Esophagus mucosa (tissue), 1 donor: ENCODE data around the gene PTPRU. TPM values are rescaled to one million over a fixed set of nuclear protein-coding genes. Genes with fewer than 3 reads are reported as not detected.

Source experiments
- ATAC-seq: fragments of 200-7000 bp; cut with Tn5 transposase; one replicate; pipeline ENCODE4 v1.9.1; 2020
- total RNA-seq: library from RNA; stranded (reverse); gene quantifications from one replicate; pipeline ENCODE4 v1.2.4, GENCODE V29; 2023
- donor health status: DM: yes; HTN: yes; CAD: no.

Gene PTPRU
- 6.2 TPM for total RNA-seq

DNA sequence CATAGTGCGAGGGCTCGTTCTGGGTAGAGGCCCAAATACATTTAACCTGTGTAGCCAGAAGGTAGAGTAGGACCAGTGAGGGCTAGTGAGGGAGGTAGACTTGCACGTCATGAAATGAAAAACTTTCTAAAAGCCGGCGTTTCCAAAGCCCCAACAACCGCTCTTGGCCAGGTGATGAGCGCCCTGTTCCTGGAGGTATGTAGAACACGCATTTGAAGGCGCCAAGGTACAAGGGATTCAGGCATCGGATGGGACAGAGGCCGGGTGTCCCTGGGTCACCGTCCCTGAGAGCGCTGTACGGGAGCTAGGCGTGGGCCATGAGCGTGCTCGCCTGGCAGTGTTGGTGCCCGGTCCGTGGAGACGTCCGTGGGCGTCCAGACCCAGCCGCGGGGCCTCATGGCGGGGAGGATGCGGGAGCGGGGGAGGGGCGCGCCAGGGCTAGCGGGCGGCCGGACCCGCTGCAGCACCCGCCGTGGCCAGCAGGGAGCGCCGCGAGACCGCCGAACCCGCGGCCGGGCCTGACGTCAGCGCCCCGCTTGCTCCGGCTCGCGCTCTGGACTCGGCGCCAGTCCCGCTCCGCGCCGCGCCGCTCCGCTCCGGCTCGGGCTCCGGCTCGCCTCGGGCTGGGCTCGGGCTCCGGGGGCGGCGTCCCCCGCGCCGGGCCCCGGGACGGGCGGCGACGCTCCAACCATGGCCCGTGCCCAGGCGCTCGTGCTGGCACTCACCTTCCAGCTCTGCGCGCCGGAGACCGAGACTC lies at the start of gene PTPRU:
TSS of gene PTPRU (plus strand) at position 568 of the 757 bp plus-strand sequence. CDS start at position 691, 123 bp downstream.
- ATAC-seq: peak; percentile 78

DNA sequence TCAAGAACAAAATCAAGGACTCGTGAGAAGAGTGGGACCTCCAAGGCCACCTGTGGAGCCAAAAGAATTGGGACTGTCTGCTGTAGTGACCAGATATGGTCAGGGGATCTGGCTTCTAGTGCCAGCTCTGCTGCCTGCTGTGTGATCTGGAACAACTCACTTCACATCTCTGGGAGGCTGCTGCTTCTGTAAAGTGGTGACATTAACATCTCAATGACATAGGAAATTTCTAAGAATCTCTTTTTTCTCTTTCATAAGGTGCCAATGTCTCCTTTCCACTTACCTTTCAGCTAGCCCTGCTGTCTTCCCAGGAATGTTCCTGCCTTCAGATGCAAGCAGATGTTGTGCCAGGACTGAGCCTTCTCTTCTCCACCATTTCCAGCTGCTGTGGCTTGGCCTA lies 49.6 kb upstream of the PTPRU start:
- ATAC-seq: no peak

- ATAC-seq: no peak
These were observed 45.6 kb upstream of the PTPRU start for GRCh38 chr1:29190718-29191117.

DNA sequence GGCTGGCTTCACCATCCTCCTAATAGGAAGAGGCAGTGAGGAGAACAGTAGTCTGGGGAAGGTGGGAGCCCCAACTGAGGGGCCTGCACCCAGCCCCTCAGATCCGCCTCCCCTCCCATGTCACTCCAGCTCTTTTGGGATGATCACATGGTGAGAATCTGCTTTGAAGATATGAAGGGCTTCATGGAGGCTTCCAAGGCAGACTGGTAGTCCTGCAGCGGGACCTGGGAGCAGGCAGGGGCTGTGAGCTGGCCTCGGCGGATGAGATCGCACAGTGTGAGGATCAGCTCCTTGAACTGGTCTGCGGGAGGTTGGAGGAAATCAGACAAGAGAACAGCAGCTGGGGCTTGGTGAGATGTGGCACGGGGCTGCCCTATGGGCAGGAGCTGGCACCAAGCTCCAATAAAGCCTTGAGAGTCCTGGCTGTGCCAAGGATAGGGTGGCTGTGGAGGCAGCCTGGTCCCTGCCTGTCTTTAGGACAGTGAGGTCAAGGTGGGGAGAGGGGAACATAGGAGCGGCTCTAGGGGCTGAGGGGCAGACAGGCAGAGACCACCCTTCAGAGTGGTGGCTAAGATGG lies 42.4 kb upstream of the PTPRU start:
- ATAC-seq: no peak

DNA sequence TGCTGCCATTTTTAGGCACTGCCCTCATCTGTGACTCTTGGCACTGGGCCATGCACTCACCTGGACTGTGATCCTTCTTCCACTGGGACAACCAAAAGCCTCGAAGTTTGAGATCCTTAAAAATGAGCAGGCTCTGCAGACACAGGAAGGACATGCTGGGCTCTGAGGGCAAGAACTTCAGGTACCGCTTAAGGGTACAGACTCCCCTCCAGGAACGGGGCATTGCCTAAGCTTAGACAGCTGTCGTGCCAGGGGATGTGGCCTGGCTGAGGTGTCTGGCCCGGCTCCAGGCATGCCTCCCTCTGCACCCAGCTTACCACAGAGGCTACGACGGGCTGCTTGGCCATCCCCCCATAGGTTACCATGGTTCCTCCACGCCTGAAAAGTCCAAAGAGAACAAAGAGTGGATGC lies 40.4 kb upstream of the PTPRU start:
- no peak for ATAC-seq

DNA sequence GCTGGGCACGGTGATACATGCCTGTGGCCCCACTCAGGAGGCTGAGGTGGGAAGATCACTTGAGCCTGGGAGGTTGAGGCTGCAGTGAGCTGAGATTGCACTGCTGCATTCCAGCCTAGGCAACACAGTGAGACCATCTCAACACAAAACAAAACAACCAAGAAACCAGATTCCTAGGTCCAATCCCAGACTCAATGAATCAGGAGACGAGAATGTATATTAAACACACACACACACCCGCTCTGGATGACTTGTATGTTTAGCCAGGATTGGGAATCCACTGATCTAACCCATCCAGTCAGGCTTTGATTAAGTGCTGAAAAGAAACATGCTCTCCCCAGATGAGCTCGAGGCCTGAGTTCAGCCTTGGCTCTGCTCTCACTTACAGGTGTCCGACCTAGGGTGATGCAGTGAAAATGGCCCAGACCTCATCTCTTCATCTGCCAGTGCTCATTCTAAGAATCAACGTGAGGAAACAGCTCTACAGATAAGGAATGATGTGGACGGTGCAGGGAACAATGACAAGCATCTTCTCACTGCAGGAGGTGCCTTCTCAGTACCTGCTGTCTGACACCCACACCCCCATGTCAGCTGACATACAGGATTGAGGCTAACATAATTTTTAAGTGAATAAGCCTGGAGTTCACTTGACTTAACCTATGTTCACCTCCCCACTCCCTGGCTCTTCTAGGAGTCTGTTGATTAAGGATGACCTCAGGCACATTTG lies 39.3 kb upstream of the PTPRU start:
- ATAC-seq: no peak

- peak; percentile 70 for ATAC-seq
These were observed 38.8 kb upstream of the PTPRU start for GRCh38 chr1:29197590-29197924.

- no peak for ATAC-seq
These were observed 38.3 kb upstream of the PTPRU start for GRCh38 chr1:29197993-29198392.

- no peak for ATAC-seq
These were observed 35.3 kb upstream of the PTPRU start for GRCh38 chr1:29200906-29201594.

DNA sequence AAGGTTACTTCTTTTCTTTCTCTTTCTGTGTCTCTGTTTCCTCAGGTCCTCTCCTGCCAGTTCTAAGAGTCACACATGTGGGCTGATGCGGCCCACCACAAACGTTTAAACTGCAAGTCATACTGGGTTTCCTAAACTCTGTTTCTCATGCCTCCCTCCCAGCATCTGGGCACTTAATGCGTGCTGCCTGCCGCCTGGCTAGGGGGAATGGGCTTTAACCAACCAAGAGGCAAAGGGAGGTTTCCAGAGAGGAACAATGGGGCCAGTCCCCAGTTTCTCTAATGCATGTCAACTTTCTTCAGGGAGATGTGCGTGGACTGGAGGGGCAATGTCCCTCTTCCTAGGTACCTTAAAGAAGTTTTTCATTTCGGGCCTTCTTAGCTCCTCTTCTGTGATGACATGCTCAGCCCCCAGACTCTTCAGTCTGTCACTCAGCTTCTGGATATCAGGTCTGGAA lies 34.7 kb upstream of the PTPRU start:
- ATAC-seq: no peak

DNA sequence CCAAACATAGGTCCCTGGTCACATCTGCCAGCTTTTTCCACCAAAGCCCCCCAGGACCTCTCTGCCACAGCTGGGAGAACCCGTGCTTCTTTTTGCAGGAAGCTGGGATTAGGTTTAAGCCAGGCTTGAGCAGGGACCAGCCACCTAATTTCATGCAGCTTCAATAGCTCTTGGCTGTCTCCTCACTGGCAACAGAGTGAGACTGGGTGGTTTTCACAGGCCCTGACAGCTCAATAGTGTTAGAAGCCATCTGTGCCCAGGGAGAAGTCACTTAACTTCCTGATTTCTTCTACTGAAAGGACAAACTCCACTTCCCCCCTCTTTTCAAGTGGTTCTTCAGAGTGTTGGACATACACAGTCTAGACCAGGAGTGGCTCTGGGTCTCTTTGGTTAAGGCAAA lies 34.3 kb upstream of the PTPRU start:
- ATAC-seq: peak; percentile 7

DNA sequence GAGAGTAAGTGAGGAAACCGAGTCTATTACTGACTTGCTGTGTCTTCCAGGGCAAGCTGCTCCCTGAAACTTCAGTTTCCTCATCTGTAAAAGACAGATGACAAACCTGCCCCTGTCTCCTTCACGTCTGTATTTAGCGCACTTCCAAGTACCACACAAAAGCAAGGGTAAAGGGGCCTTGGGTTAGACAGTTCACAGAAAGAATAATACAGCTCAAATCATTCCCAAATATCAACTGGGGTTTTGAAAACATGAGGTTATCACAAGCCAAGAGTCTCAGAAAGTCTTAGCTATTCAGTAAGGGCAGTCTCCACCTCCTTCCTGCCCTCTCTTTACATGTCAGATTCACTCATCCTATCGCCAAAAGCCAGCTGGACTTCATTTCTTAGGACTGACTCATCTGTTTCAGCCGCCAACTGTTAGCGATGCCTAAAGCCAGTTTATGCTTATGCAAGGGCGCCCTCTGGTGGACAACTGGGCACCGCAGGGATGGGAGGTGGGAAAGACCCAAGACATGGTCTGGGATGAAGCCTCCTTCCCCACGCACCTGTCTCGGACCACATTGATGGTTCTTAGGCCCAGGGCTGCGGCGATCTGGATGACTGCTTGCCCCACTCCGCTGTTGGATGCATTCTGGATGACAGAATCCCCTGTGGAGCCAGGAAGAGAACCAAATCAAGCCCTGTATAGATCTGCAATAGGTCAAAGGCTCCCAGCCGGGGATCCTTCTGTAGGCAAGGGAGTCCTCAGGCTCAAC lies 33.6 kb upstream of the PTPRU start:
- peak; percentile 96 for ATAC-seq

DNA sequence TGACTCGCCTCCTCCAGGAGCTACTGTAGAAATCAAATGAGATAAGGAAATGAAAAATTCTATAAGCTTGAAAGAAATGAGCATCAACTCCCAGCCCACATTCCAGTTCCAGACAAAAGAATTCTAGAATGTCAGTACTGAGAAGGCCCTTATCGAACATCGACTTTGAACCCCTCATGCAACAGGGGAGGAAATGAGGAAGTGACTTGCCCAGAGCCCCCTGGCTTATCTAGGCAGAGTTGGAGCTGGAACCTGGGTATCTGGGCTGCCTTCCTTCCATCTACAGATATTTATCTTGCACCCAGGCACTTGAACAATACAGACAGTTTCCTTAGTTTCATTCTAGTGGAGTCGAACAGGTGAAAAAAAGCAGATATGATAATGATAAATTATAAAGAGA lies 27.9 kb upstream of the PTPRU start:
- no peak for ATAC-seq

DNA sequence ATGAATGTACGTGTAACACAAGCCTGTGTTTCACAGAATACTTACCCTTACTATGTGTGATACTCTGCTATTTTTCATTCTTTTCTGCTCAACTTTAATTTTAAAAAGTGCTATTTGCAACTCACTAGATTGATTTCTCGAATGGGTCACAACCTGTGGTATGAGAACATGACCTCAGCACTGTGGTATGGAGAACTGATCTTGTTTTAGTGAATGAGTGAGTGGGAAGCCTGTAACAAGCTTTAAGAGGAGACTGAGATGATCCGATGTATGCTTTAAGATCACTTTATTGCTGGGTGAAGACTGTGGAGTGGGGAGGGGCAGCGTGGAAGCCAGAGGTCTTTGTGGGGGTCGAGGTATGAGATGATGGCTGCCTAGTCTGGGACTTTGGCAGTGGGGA lies 27.1 kb upstream of the PTPRU start:
- no peak for ATAC-seq

DNA sequence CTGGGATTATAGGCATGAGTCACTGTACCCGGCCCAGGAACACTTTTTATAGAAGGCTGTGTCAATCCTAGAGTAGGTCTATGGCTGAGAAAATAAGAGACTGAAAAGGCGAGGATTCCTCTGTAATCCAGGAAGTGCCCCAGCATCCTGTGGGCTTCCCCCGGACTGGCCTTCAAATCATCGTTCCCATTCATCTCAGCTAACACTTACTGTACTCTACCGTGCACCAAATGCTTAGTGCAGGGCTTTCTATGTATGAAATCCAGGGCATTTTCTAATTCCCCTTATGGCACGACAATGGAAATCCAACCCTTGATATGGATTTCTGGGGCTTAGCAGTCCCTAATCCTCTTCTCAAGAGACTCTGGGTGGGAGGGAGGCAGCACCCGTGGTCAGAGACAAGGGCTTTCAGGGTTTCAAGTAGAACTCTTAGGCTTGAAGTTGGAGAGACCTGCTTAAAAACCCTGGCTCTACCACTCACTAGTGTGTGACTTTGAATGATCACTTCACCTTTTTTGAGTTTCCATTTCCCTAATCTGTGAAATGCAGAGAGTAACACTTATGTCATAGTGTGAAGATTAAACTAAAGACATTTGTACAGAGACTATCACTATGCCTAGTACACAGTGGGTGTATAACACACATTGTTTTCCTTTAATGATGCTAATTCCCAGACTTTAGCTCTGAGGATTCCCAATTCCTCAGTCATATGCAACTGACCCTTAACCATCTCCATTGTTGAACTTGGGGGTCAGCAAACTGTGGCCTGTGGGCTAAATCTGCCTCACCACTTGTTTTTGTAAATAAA lies 25.8 kb upstream of the PTPRU start:
- ATAC-seq: no peak

GRCh38 chr1:29211086-29212030 lies 25.0 kb upstream of the PTPRU start:
- ATAC-seq: no peak

- ATAC-seq: no peak
These were observed 23.3 kb upstream of the PTPRU start for GRCh38 chr1:29213055-29213454.

GRCh38 chr1:29217633-29218032 lies 18.7 kb upstream of the PTPRU start:
- ATAC-seq: no peak

DNA sequence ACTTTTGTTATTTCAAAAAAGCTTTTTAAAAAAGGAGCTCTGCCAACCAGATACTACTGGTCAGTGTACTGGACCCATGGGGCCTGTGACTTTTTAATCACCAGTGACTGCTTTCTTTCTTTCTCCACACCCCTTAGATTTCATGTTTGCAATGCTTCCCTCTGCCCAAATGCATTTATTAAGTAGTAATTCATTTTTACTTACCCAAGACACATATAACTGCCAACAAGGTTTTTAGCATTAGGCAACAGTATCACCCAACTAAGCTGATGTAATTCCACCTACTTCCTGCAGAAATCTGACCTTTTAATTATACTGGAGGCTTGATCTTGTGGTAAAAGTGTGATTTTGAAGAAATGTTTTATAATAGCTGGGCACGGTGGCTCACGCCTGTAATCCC lies 18.1 kb upstream of the PTPRU start:
- ATAC-seq: no peak

- no peak for ATAC-seq
These were observed 15.0 kb upstream of the PTPRU start for GRCh38 chr1:29221296-29221695.
